GM19099 (cell line): ENCODE results near the gene TMC2.

Experiments
- POLR2A ChIP-seq: IDR thresholded peaks from 3 replicates; pipeline ENCODE4 v1.6.1; 2011; ENCODE audit warnings: low read depth; ENCODE audit not compliant: insufficient read length; ENCODE audit errors: extremely low read depth

The TMC2 gene

DNA sequence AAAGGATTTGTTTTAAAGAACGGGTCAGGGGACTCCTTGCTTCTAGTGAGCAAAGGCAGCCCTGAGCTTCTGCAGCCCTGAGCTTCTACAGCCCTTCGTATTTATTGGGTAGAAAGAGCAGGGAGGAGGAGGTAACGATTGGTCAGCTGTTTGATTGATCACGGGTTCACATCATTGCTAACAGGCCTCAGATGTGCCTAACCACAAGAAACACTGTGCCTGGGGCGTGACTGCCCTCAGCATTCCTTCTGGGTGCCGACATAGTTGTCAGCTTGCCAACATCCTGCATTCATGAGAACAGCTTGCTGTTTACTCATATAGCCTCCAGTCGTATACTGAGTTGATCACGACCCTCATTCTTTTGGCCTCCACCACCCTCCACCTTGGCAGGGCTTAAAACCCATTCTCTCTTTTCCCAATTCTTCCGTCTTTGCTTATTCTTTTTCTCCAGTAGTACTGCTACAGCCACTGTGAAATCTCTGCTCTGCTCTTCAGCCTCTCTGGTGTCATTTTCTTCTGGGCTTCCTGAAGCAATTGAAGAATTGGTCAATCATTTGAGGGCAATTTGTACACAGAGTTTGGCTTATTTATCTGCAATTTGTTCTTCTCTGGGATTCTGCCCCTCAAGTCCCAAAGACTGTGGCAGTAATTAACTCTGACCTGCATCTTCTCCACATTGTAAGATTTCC lies 90.6 kb downstream of the TMC2 start:
- TF ChIP-seq POLR2A, result no peak

DNA sequence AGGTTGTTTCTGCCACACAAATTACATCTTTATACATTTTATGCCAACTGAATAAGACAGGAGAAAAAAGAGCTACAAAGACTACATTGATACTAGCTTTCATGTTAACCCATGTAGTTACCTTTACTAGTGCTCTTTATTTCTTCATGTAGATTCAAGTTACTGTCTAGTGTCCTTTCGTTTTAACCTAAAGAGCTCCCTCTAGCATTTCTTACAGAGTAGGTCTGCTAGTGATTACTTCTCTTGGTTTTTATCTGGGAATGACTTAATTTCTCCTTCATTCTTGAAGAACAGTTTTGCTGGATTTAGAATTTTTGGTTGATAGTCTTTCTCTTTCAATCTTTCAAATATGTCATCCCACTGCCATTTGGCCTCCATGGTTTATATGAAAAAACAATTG lies 94.9 kb downstream of the TMC2 start:
- TF ChIP-seq POLR2A, result no peak

DNA sequence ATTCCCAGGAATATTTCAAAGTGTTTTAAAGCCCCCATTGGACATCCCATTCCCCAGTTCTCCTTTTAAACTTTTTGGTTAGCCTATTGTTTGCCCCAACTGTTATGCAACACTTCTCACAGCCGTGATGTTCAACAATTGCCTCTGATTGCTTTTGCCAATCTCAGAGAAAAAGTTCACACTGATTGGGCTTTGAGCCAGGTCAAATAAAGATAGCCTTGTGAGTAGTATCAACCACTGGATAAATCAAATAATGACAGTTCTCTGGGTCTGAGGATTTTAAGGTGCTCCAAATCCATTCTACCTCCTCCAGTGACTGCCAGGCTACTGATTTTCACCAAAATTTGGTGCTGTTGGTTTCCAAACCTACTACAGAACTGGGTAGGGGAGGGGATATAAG lies 97.0 kb downstream of the TMC2 start:
- no peak for TF ChIP-seq POLR2A

DNA sequence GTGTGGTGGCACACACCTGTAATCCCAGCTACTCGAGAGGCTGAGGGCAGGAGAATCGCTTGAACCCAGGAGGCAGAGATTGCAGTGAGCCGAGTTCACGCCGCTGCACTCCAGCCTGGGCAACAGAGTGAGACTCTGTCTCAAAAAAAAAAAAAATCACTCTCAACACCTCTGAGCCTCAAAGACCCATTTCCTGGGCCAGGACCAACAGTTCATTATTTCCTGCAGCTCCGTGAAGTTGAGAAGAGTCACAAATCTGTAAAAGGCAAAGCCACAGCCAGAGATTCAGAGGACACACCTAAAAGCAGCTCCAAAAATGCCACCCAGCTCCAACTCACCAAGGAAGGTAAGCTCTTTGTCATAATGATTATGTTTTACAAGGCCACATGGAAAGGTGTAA lies 100.9 kb downstream of the TMC2 start:
- TF ChIP-seq POLR2A, result no peak

DNA sequence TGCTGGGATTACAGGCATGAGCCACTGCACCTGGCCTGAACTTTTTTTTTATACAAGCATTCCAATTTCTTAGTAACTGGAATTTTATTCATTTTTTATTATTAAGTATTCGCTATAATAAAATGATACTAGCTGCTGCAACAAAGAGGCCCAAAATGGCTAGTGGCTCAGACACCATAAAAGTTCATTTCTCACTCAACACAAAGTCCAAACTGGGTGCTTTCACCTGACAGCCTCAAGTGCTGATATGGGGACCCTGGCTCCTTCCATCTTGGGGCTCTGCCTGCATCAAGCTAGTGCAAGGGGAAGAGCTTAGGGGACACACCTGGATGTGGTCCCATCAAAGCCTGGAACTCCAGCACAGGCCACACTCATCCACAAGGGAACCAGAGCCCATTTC lies 103.9 kb downstream of the TMC2 start:
- TF ChIP-seq POLR2A, result no peak

DNA sequence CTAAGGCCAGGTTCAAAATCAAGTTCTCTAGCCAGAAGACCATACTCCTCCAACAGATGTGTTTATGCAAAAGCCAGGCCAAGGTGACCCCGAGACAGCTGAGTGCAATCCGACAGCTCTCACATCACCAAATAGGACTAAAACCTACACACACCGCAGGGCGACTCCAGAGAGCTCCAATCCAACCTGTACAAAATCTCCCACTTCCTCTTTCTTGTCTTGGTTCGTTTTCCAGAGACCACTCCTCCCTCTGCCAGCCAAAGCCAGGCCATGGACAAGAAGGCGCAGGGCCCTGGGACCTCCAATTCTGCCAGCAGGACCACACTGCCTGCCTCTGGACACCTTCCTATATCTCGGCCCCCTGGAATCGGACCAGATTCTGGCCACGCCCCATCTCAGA lies 104.5 kb downstream of the TMC2 start:
- TF ChIP-seq POLR2A, result no peak

DNA sequence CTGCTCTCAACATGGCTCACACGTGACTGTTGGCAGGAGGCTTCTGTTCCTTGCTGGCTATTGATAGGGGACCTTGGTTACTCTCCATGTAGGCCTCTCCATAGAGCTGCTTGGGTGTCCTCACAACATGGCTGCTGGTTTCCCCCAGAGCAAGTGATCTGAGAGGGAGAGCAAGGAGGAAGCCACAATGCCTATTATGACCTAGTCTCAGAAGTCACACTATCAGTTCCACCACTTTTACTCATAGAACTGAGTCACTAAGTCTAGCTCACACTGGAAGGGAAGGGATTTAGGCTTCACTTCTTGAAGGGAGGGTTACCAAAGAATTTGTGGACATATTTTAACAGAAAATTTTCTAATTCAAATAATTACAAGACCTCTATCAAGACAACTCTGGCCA lies 107.3 kb downstream of the TMC2 start:
- no peak for TF ChIP-seq POLR2A

DNA sequence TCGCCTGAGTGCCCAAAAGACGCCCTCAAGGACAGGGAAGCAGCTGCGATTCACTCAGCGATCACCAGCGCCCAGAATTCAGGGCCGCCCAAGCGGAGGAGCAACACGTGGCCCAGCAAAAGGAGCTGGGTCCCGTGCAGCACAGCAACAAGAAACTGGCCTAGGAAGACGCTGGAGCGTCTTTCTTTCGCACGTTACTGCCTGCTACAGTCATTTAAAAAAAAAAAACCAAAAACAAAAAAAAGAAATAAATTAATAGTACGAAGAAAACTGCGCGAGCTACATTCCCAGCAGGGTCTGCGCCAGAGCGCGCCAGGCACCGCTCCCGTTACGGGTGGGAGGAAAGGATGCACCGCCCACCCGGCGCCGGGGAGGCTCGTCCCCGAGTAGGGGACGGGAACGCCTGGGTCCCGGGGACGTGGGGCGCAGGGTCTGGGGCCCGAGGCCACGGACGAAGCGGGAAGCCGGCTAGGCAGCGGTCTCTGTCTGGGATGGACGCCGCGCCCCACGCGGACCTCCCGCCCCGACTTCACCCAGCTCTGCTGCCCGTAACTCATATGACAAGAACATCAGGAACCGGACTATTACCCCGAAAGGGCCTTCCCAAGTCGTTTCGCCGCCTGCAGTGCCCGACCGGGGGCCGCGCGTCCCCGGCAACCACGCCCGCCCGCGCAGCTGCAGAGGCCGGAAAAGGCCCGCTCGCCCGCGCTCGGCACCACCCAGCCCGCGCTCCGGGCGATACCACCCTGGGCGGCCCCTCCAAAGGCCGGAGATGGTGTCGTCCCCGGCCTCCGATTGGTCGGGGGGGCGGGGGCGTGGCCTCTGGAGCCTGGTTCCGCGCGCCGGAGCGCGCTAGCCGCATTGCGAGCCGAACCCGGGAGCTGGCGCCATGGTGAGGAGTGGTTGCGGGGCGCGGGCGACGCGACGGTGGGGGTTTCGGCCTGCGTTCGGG lies 115.7 kb downstream of the TMC2 start, which contains the start of gene NOP56:
Gene NOP56 (plus strand): TSS at position 861 of the 952 bp plus-strand sequence. CDS start 29 bp downstream, at position 890.
- peak; percentile 98 for TF ChIP-seq POLR2A

DNA sequence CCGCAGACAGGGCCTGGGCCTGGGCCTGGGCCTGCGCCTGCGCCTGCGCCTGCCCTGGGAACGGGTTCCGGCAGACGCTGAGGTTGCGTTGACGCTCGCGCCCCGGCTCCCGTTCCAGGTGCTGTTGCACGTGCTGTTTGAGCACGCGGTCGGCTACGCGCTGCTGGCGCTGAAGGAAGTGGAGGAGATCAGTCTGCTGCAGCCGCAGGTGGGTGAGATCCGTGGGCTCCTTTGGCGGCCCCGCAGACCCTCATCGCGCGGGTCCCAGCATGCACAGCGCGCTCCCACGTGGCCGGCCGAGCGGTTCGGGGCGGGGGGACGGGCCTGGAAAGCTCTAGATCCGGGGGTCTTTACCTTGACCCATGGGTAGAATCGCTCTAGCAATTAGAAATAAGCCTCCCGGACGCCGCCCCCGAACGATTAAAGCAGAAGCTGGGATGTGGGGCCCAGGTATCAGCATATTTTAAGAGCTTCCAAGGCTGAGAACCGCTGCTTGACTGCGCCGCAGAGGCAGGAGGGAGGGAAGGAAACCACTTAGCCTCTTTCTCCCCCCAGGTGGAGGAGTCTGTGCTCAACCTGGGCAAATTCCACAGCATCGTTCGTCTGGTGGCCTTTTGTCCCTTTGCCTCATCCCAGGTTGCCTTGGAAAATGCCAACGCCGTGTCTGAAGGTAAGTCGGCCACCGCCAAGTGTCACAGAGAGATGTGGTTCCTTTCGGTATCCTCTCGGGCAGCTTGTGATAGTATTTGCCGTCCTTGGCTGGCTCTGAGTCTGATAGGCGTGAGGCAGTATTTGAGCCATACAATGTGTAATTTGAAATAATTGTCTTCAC lies 116.6 kb downstream of the TMC2 start:
- no peak for TF ChIP-seq POLR2A

DNA sequence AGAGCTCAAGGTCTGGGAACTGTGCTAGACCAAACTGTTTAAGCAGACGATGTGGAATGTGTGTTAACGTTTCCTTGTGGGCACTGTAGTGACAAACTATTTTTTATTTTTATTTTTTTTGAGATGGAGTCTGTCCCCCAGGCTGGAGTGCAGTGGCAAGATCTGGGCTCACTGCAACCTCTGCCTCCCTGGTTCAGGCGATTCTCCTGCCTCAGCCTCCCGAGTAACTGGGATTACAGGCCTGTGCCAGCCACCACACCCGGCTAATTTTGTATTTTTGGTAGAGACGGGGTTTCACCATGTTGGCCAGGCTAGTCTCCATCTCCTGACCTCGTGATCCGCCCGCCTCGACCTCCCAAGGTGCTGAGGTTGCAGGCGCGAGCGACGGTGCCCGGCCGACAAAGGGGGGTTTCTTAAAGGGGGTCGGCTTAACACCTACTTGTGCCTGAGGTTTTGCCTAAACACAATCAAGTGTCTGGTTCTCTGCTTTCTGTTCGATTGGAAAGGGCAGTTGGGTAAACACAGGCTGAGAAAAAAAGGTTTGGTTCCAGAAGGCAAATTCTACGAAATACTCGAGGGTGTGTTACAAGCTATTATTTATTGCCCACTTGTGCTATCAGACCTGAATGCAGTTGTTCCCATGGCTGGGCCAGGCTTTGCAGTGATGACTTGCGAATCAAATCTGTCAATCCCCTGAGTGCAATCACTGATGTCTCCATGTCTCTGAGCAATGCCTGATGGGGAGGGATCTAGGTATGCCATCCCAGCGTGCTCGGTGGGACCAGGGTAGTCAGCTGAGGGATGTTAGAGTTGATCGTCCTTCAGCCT lies 117.4 kb downstream of the TMC2 start:
- no peak for TF ChIP-seq POLR2A

DNA sequence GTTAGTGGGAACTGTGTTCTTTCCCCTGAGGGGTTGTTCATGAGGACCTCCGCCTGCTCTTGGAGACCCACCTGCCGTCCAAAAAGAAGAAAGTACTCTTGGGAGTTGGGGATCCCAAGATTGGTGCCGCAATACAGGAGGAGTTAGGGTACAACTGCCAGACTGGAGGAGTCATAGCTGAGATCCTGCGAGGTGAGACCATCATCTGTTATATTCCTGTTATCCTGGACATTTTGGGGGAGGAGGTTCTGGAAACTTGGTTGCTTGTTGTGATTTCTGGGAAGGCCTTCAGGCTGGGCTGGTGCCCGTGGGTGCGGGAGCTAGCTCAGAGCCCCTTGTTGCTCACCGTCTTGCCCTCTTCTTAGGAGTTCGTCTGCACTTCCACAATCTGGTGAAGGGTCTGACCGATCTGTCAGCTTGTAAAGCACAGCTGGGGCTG lies 118.0 kb downstream of the TMC2 start:
- no peak for TF ChIP-seq POLR2A

DNA sequence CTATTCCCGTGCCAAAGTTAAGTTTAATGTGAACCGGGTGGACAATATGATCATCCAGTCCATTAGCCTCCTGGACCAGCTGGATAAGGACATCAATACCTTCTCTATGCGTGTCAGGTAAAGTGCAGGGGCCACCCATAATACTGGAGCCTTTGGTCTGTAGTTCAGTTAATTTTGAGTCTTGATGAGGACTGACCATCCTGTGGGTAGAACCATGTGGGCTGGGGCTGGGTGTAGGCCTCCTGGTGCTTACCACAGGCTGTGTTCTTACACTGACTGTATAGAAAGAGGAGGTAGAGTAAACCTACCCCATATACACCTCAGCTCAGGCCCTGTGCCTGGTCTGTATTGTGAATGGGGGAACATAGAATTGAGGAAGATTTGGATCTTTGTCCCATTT lies 118.5 kb downstream of the TMC2 start:
- peak; percentile 16 for TF ChIP-seq POLR2A

DNA sequence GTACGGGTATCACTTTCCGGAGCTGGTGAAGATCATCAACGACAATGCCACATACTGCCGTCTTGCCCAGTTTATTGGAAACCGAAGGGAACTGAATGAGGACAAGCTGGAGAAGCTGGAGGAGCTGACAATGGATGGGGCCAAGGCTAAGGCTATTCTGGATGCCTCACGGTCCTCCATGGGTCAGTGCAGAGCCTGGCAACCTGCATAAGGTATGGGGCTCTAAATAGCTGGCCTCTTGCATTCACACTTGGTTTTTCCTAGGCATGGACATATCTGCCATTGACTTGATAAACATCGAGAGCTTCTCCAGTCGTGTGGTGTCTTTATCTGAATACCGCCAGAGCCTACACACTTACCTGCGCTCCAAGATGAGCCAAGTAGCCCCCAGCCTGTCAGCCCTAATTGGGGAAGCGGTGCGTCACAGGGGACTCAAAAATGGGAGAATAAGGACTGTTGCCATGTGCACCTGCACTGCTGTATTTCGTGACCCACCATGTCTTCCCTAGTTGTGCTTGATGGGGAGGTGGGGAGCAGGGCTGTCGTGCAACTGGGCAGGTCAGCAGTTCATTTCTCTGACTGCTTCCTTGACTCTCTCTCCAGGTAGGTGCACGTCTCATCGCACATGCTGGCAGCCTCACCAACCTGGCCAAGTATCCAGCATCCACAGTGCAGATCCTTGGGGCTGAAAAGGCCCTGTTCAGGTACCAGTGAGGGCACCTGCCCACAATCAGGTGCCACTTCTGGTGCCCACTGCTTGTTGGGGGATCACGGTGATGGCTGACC lies 119.2 kb downstream of the TMC2 start:
- TF ChIP-seq POLR2A, result no peak

DNA sequence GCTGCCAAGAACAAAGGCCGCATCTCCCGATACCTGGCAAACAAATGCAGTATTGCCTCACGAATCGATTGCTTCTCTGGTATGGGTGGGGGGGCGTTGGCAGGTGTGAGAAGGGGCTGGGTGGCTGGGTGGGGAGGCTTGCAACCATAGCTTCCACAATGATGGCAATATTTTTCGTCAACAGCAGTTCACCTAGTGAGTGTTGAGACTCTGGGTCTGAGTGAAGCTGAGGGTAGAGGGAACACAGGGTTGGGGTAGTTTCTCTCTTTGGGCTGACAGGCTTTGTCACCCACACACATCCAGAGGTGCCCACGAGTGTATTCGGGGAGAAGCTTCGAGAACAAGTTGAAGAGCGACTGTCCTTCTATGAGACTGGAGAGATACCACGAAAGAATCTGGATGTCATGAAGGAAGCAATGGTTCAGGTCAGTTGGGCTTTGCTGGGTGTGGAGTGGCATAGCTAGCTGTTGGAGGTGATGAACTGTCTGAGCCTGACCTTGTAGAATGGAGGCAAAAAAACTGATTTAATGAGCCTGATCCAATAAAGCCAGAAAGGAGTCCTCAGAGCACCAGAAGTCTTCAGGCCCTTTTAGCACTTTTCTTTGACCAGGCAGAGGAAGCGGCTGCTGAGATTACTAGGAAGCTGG lies 120.2 kb downstream of the TMC2 start:
- no peak for TF ChIP-seq POLR2A

DNA sequence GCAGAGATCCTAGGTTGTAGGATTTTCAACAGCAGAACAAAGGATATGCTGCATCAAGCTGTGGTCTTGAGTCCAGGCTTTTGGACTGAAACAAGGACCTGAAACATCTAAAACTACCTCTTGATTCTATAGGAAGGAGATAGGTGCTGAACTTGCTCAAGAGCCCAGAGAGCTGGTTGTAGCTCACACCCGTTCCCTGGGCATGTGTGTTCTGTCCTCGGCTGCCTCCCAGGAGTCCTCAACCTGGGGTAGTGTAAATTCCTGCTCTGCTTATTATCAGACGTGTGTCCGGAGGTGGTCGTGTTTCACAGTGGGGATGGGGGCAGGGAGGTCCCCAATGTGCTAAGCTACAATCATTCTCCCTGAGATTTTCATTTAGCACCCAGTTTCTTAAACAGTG lies 120.9 kb downstream of the TMC2 start:
- no peak for TF ChIP-seq POLR2A
